A673 (cell line): ENCODE measurements around the gene STPG1.

ENCODE experiments used
- CTCF ChIP-seq: fragments of 300-800, 200-600 bp; sonication (generic); conservative IDR thresholded peaks from 2 replicates; pipeline ENCODE4 v1.5.1; 2017; ENCODE audit warnings: low read depth, mild to moderate bottlenecking, antibody characterized with exemption, low read length, moderate library complexity, mixed read lengths
- EZH2 ChIP-seq: fragments of 200-600 bp; sonication (generic); IDR thresholded peaks from 2 replicates; pipeline ENCODE4 v1.6.1; 2017; ENCODE audit warnings: borderline replicate concordance, low read depth, mild to moderate bottlenecking, mixed read lengths, antibody characterized with exemption, low read length; ENCODE audit not compliant: poor library complexity, severe bottlenecking

DNA sequence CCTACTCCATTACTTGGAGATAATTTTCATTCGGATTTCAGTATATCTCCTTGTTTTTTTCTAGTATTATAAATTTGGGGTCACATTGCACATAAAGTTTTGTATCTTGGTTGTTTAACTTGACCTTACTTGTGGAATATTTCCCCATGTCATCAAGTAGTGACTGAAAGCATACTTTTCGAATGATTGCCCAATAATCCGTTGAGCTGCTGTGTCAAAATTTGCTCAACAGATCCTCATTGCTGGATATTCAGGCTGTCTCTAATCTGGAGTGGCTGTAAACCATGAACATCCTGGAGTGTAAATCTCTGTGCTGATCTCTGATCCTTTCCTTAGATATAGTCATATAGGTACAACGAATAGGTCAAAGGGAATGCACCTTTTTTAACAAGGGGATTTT lies 7.0 kb upstream of the STPG1 start:
- TF ChIP-seq CTCF: no peak
- TF ChIP-seq EZH2: no peak
